Raji (cell line): Measurements from ENCODE around the gene FOXF2.

ENCODE experiments used
- POLR2A ChIP-seq: IDR thresholded peaks from 2 replicates; pipeline ENCODE4 v1.6.1; 2011; ENCODE audit warnings: low read depth, low read length, control low read depth; ENCODE audit not compliant: insufficient read depth

Gene FOXF2

DNA sequence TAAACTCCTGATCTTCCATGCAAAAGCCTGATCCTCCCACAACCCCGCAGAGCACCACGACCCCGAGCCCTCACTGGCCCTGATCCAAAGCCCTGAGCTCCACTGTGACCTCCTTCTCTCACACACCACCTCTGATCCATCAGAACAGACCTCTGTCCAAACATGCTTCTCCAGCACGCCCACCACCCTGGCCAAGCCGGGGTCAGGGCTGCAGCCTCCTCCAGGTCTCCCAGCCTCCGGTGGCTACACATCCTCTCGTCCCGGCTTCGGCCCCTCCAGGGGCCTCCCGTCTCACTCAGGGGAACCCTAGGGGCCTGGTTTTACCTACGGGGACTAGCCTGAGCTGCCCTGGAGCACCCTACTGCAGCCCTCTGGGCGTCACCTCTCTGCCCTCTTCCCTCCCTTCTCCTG is 49.1 kb downstream of the FOXF2 start:
- no peak for TF ChIP-seq POLR2A

DNA sequence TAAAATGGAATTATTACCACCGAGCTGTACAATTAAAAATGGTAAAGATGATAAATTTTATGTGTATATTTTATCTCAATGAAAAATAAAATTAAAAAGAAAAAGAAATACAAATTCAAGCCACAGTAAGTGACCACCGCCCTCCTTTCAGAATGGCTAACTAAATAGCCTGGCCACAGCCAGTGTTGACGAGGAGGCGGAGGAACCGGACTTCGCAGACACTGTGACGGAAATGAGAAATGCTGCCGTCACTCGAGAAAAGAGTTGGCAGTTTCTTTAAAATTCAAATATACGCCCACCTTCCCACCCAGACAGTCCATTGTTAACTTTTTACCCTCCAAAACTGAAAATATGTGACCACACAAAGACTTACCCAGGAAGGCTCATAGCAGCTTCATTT is 50.0 kb downstream of the FOXF2 start:
- TF ChIP-seq POLR2A: no peak

GRCh38 chr6:1442929-1443328 is 53.6 kb downstream of the FOXF2 start:
- no peak for TF ChIP-seq POLR2A
